Measurements from ENCODE around the gene ANO2.

Gene ANO2

GRCh38 chr12:5654019-5654418, 291.0 kb downstream of the ANO2 start:
- no peak for DNase-seq

DNA sequence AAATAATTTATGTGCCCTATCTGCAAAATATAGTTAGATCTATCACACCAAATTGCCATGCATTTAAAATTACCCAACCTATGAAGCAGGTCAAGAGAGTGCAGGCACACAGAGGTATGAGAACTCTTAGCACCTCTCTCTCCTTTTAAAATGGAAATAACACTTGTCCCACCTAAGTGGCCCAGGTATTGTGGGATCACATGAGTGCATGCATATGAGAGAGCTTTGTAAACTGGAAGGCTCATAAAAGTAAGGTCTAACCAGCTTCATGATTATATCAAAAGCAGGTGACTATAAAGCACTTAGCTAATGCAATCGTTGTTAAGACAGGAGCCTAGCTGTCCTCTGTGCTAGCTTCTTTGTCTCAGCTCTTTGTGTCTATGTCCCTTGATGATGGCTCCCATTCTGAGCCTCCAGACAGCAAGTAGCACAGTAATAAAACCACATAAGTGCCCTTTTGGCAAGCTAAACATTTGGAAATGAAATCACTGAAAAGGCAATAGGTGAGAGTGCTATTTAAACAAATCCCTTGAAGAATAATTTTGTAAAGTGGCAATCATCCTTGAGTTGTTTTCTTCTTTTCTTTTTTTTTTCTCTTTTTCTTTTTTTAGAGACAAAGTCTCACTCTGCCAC, 294.1 kb downstream of the ANO2 start:
- no peak for DNase-seq

GRCh38 chr12:5650281-5650680, 294.8 kb downstream of the ANO2 start:
- DNase-seq = no peak

DNA sequence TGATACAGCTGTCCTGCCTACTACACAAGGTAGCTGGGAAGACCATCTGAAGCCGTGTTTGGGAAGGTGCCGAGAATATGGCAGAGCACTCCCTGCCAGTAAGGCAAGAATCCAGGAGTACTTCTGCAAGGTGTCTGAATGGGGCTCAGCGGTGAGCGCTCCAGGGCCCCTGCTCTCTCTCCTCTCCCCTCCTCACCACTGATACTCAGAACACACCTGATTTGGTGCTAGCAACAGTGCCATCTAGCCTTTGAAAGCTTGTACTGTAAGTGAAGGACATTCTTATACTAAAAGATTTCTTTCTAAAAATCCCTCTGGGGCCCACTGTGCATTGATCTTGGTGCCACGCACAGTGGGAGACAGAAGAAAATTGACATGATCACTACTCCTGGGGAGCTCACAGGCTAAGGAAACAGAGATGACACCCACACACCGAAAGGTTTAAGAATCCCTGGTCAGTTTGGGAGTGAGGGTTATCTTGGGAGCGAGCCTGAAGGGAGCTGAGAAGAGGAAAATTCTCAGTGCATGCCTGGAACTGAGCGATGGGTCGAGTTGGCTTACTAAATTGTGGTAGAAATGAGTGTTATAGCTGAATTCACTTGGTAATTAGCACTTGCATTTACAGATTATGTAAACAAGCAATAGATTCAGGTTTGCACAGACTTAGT, 296.2 kb downstream of the ANO2 start:
- no peak for DNase-seq

- DNase-seq = no peak
Measured at GRCh38 chr12:5643266-5643665, 301.8 kb downstream of the ANO2 start.

DNA sequence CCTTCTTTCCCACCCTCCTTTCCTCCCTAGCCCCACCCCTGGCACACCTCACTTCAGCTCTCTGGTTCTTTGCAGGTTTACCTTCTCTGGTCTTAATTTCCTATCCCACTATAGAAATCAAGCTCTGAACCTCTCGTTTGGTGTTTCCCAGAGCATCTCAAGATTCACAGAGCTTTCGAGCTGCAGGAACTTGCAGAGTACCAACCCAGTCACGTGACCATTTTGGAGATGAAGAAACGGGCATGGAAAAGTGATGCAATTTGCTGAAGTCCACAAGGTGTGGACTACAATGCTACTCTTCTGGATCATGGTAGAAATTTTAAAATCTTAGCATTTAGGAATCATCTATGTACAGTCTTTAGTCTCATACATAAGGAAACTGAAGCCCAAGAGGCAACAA, 307.4 kb downstream of the ANO2 start:
- DNase-seq = no peak

DNA sequence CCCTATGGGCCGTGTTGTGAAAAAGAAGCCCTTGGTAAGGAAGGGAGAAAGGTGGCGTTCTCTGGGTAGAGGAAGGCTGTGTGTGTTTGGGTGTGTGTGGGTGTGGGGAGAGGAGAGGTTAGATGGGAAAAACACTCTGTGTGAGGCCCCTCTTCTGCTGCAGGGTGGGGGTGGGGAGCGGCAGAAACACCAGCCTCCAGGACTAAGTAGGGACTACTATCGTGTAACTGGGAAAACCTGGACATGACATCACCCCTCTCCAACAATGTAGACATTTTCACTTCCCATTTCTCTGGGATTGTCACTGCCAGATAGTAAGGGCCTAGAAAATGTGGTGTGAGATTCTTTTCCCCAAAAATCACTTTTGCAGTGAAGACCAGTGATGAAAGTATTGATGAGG, 308.2 kb downstream of the ANO2 start:
- no peak for DNase-seq

DNA sequence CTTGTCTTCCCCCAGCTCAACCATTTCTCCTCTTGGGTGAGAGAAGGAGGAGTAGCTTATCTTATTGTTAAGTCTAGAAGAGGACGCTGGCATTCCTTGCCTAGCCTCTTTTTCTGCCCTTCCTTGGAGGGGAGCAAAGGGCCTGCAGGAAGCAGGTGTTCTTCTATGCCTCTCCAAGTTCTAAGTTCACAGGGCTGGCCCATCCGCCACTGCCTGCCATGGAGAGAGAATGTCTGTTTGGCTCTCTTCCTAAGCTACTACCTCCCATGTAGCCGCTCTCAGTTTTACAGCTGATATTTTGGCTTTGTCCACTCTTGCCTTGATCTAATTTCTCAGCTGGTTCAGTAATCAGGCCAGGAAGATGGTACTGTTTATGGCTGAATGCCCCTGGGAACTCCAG, 312.0 kb downstream of the ANO2 start:
- no peak for DNase-seq

DNA sequence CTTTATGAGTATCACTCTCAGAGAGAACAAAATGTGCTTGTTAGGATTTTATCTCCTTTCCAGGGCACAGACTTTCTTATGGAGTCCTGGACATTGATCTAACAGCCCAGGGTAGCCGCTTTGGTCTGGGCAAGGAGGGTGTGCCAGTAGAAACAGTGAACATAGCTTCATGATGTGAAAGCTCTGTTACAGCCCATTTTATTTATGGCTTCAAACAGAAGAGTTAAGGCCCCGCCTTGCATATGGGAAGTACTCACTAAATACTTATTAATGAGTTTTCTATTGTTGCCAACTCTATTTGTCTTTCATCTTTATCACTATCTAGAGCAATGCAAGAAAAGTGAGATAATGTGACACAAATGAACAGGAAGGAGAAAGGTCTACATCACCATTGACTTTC, 312.6 kb downstream of the ANO2 start:
- DNase-seq = no peak

DNA sequence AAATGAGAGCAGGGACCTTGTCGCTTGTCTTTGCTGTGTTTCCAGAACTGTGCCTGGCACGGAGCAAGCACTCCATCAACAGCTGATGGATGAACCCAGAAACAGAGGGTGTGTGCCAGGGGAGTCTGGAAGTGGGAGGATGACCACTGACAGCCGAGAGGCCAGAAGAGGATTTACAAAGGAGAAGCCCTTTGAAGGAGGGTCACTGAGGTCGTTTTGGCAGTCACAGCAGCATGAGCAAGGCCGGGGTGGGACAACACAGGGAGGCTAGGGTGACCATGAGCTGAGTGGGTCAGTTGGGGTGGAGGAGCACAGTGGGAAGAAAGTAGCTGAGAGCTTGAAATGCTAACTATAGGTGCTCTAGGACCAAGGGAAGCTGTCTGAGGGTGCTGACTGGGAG, 313.6 kb downstream of the ANO2 start:
- no peak for DNase-seq

DNA sequence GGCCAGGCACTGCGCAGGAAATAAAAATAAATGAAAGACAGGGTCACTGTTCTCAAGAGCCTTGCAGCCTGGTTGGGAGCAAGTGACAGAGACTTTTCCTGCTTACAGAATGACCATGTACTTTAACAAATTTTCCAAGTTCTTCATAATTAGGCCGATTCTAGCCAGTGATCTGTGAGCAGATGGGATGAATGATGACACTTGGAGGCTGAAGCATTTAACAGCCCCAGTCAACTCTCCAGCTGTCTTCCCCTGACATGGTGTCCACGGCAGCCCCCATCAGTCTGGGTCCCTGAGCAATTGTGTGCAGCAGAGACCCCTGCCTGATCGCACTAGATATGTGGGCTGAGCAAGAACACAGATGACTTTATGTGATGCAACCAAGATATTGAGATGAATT, 314.3 kb downstream of the ANO2 start:
- DNase-seq = no peak

GRCh38 chr12:5628501-5628900, 316.6 kb downstream of the ANO2 start:
- DNase-seq = no peak

DNA sequence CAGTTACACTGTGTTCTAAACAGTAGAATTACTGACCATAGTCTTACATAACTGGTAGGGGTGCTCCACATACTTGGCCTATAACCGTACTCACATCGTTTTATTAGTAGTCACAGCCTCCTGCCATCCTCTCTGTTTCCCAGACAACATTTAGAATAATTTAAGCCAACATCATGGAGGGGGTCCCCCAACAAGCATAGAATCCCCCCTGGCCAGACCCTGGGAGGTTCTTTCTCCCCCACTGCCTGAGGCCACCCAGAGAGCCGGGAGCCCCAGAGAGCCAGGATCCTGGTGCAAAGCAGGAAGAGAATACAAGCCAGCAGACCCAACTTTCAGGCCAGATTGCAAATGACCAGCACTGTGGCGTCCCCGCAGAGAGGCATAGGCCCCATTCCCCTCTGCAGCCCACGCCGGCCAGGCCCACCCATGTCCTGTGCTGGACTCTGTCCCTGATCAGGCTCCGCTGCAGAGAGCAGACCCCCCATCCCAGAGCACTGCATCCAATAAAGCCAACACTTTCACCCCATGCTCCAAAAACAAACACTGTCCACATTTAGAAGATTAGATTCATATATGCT, 317.9 kb downstream of the ANO2 start:
- no peak for DNase-seq

DNA sequence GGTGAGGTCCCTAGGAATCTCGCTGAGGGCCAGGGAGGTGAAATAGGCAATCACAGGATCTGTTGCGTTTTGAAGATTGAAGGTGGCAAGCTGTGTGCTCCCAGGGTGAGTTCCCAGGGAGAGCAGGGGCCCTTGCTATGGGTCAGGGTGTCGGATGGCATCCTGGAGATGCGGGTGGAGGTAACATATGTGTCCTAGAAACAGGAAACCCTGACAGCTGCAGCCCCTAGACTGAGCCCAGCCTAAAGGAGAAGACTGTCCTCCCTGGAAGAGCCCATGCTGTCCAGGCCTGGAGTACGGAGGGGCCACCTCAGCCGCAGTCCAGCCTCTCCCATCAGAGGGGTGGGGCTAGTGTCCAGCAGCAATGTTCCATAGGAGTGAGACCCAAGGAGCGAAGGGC, 318.9 kb downstream of the ANO2 start:
- DNase-seq = no peak

DNA sequence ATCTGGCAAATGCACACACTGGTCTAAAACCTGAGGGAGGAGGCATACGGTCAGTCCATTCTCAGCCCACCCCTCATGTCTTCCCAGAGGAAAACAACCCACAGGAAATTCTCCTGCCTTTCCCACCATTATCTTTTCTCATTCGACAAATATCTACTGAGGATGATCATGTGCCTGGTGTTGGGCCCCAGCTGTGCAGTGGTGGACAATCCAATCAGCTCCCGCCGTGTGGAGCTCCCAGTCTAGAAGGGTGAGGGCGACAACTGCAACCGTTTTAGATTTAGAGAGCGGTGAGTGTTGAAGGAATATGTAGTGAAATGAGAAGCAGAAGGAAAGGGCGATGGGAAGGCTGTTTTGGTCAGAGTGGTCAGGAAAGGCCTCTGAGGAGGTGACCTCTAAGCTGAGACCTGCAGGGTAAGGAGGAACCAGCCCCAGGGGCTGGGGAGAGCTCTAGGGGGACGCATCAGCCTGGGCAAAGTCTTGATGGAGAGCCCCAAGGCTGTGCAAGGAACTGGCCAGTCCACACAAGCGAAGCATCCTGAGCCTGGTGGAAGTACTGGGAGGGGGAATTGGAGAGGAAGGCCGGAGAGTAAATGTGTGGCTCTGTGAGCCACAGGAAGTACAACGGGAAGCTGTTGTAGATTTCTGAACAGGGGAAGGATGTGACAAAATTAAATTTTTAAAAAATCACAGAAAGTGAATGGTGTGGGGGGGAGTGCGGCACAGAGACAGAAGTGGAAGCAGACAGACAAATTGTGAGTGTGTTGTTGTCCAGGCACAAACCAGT, 320.4 kb downstream of the ANO2 start:
- DNase-seq = no peak

DNA sequence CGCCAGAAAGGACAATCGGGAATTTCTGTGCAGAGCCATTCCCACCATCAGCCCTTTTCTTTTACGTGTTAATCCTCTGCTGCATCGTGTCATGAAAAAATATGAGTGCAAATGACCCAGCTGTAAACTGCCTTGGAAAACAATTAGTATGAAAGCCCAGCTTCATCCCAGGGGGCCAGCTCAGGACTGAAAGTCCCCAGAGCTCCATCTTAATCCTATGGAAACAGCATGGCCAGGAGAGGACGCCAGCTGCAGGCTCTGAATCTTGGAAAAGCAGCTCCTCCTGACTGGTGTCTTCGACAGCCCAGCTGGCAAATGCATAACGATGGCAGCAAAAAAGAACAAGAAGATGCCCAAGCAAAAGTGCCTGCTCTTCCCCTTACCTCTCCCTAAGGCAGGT, 321.6 kb downstream of the ANO2 start:
- no peak for DNase-seq

DNA sequence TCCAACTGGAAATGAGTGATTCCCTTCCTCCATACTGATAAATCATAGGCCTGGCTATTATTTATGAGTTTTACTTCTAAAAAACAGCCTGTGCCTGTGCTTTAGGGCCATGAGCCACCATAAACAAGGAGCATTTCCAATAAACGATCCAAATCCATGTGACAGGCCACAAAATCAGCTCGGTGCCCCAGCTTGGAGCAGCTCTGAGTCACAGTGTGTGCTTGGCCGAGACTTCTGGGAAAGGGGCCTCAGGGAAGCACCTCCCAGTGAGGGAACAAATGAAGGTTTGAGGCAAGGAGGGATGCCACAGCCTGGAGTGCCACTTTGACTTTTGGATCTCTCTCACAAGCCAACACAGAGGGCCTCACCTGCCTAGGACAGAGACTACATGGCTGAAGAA, 322.8 kb downstream of the ANO2 start:
- DNase-seq = no peak

- DNase-seq = no peak
Measured at GRCh38 chr12:5621329-5621728, 323.7 kb downstream of the ANO2 start.

GRCh38 chr12:5620896-5621295, 324.2 kb downstream of the ANO2 start:
- DNase-seq = no peak

- DNase-seq = no peak
Measured at GRCh38 chr12:5619628-5620027, 325.4 kb downstream of the ANO2 start.

- no peak for DNase-seq
Measured at GRCh38 chr12:5616854-5617253, 328.2 kb downstream of the ANO2 start.

- DNase-seq = no peak
Measured at GRCh38 chr12:5615760-5616159, 329.3 kb downstream of the ANO2 start.

GRCh38 chr12:5614256-5614655, 330.8 kb downstream of the ANO2 start:
- no peak for DNase-seq
